K562 (cell line): ENCODE measurements around the gene CHM. TPM values are rescaled to one million over a fixed set of nuclear protein-coding genes. Genes with fewer than 3 reads are reported as not detected.

Experiments used
- ATAC-seq: fragments of 200-7000 bp; cut with Tn5 transposase; 3 replicates; pipeline ENCODE4 v1.9.1; 2020; ENCODE audit warnings: moderate library complexity
- BruUV-seq: library from RNA; stranded (reverse); fragments of 400-500 nt; replicated peaks from 2 replicates; lab custom pipeline; 2021; lab: Mats Ljungman, UMichigan
- CTCF ChIA-PET: fragments of 300-600 bp; formaldehyde crosslinking; extraction: SDS; loops from one replicate; lab custom pipeline; 2021; ENCODE audit warnings: low intra/inter-chr PET ratio; lab: Yijun Ruan, JAX
- POLR2A ChIA-PET: fragments of 300-600, 350-650 bp; sonication (Branson Sonifier 250); formaldehyde crosslinking; extraction: SDS; loops from one replicate; lab custom pipeline; 2021; ENCODE audit warnings: antibody characterized with exemption, inconsistent platforms; lab: Yijun Ruan, JAX
- DNase-seq, 4 experiments: peaks; one replicate each; pipeline versions ENCODE4 v3.0.0 to v3.0.0-alpha.2; 2011 to 2018; ENCODE audit warnings: low spot score in 3 of 4, mixed read lengths in 3 of 4; ENCODE audit errors: extremely low read depth in 1 of 4
- FAIRE-seq: peaks from 2 replicates; lab custom pipeline; 2011; peaks lifted over from hg19 to GRCh38; lab: Jason Lieb, UNC
- H2AFZ ChIP-seq: 2 replicates; pipeline ENCODE4 v1.6.0; 2011; ENCODE audit warnings: low read depth, low read length, control low read depth, inconsistent platforms
- H3K27ac ChIP-seq: fragments of 200-600 bp; 3 replicates; pipeline ENCODE4 v1.8.0; 2011; ENCODE audit warnings: low read depth, mild to moderate bottlenecking, control low read depth, inconsistent platforms, low read length, moderate library complexity, mixed read lengths; ENCODE audit errors: extremely low read depth
- H3K27me3 ChIP-seq, 2 experiments: fragments of 300-600 bp in 1 of 2; 2 replicates in 1 of 2; 3 replicates in 1 of 2; pipeline versions ENCODE4 v1.6.0 to v1.8.0; 2011; ENCODE audit warnings: inconsistent platforms in 2 of 2, low read length in 2 of 2, mild to moderate bottlenecking in 1 of 2, mixed read lengths in 1 of 2, moderate library complexity in 1 of 2; ENCODE audit not compliant: control insufficient read depth in 2 of 2, insufficient read depth in 2 of 2
- H3K36me3 ChIP-seq: fragments of 300-600 bp; 3 replicates; pipeline ENCODE4 v1.8.0; 2011; ENCODE audit warnings: mild to moderate bottlenecking, low read length, inconsistent platforms; ENCODE audit not compliant: control insufficient read depth, insufficient read depth
- H3K4me1 ChIP-seq, 2 experiments: fragments of 200-600 bp in 1 of 2; replicated peaks in 1 of 2; 2 replicates in 1 of 2; 3 replicates in 1 of 2; pipeline versions ENCODE4 v1.5.1 to v1.8.0; 2011; ENCODE audit warnings: inconsistent platforms in 2 of 2, low read length in 2 of 2, mild to moderate bottlenecking in 1 of 2, mixed read lengths in 1 of 2, moderate library complexity in 1 of 2; ENCODE audit not compliant: control insufficient read depth in 2 of 2, insufficient read depth in 2 of 2
- H3K4me2 ChIP-seq: 2 replicates; pipeline ENCODE4 v1.6.1; 2011; ENCODE audit warnings: low read length, control low read depth, inconsistent platforms, mixed read lengths; ENCODE audit not compliant: insufficient read depth
- H3K4me3 ChIP-seq: fragments of 200-600 bp; sonication (generic), shearing (Covaris generic); 2 replicates; pipeline ENCODE4 v1.5.1; 2016; ENCODE audit warnings: control low read depth, inconsistent platforms
- H3K79me2 ChIP-seq: fragments of 200-600 bp; 3 replicates; pipeline ENCODE4 v1.8.0; 2011; ENCODE audit warnings: low read length, inconsistent platforms; ENCODE audit not compliant: control insufficient read depth, insufficient read depth
- H3K9ac ChIP-seq, 2 experiments: 2 replicates each; pipeline versions ENCODE4 v1.6.0 to v1.6.1; 2011; ENCODE audit warnings: low read depth in 2 of 2, low read length in 2 of 2, control low read depth in 1 of 2, inconsistent platforms in 1 of 2, mild to moderate bottlenecking in 1 of 2, mixed read lengths in 1 of 2; ENCODE audit not compliant: insufficient read depth in 1 of 2
- H3K9me1 ChIP-seq: one replicate; pipeline ENCODE4 v1.6.0; 2011; ENCODE audit warnings: inconsistent platforms, mild to moderate bottlenecking, low read length, moderate library complexity; ENCODE audit not compliant: control insufficient read depth, insufficient read depth
- H3K9me3 ChIP-seq: replicated peaks from 2 replicates; pipeline ENCODE4 v1.5.1; 2011; ENCODE audit warnings: low read depth, low read length, inconsistent platforms; ENCODE audit not compliant: control insufficient read depth, insufficient read depth
- H4K20me1 ChIP-seq: replicated peaks from 2 replicates; pipeline ENCODE4 v1.6.1; 2011; ENCODE audit warnings: low read length, inconsistent platforms, mixed read lengths; ENCODE audit not compliant: control insufficient read depth, insufficient read depth
- CREB1 ChIP-seq, 2 experiments: sonication (generic) in 1 of 2; formaldehyde crosslinking in 1 of 2; IDR thresholded peaks; 2 replicates each; pipeline versions ENCODE4 v1.6.1 to v1.8.0; 2012 to 2022; ENCODE audit warnings: inconsistent platforms in 1 of 2, mild to moderate bottlenecking in 1 of 2, missing genetic modification reagents in 1 of 2, moderate library complexity in 1 of 2
- ELF1 ChIP-seq: fragments of 200-800 bp; sonication (Bioruptor generic); IDR thresholded peaks from 2 replicates; pipeline ENCODE4 v1.6.1; 2016; ENCODE audit warnings: missing genetic modification characterization, missing compliant biosample characterization
- GTF2E2 ChIP-seq: fragments of 200-800 bp; sonication (Bioruptor generic); IDR thresholded peaks from 2 replicates; pipeline ENCODE4 v1.6.1; 2016; ENCODE audit warnings: missing genetic modification characterization, missing compliant biosample characterization
- LARP7 ChIP-seq: fragments of 450-650 bp; IDR thresholded peaks from 2 replicates; pipeline ENCODE4 v1.6.1; 2016
- LEF1 ChIP-seq: fragments of 450-650 bp; IDR thresholded peaks from 2 replicates; pipeline ENCODE4 v1.6.1; 2016; ENCODE audit warnings: mild to moderate bottlenecking
- MAZ ChIP-seq, 2 experiments: fragments of 450-650 bp in 1 of 2; sonication (generic) in 1 of 2; formaldehyde crosslinking; IDR thresholded peaks in 1 of 2; conservative IDR thresholded peaks in 1 of 2; 2 replicates each; pipeline versions ENCODE4 v1.4.0 to v1.5.0; 2020; ENCODE audit warnings: mild to moderate bottlenecking in 1 of 2, missing genetic modification reagents in 1 of 2
- MCM5 ChIP-seq: fragments of 450-650 bp; IDR thresholded peaks from 2 replicates; pipeline ENCODE4 v1.6.1; 2016; ENCODE audit warnings: low read depth
- MEF2D ChIP-seq: conservative IDR thresholded peaks from 2 replicates; pipeline ENCODE4 v1.6.1; 2016; ENCODE audit warnings: low read depth, missing genetic modification characterization, missing compliant biosample characterization
- MXI1 ChIP-seq: IDR thresholded peaks from 2 replicates; pipeline ENCODE4 v1.6.1; 2011; ENCODE audit warnings: low read depth, mild to moderate bottlenecking, improper control_type of control experiment, low read length
- PTTG1 ChIP-seq: fragments of 450-650 bp; IDR thresholded peaks from 2 replicates; pipeline ENCODE4 v1.6.1; 2016; ENCODE audit warnings: low read depth, mild to moderate bottlenecking, missing genetic modification characterization, missing compliant biosample characterization
- RFX7 ChIP-seq: fragments of 250-450 bp; sonication (Bioruptor Pico); IDR thresholded peaks from 2 replicates; pipeline ENCODE4 v1.5.1; 2021; ENCODE audit warnings: mild to moderate bottlenecking
- ZNF311 ChIP-seq: fragments of 250-450 bp; sonication (Bioruptor Pico); IDR thresholded peaks from 2 replicates; pipeline ENCODE4 v1.4.0; 2020; ENCODE audit warnings: mild to moderate bottlenecking, moderate library complexity
- ZNF589 ChIP-seq: fragments of 200-800 bp; sonication (Bioruptor generic); IDR thresholded peaks from 2 replicates; pipeline ENCODE4 v1.6.1; 2016; ENCODE audit warnings: low read depth, missing genetic modification characterization, missing compliant biosample characterization
- ZSCAN32 ChIP-seq: fragments of 450-650 bp; formaldehyde crosslinking; IDR thresholded peaks from 2 replicates; pipeline ENCODE4 v1.4.0; 2020; ENCODE audit warnings: mild to moderate bottlenecking, moderate library complexity
- WGBS: fragments of 100-300 bp; shearing (Covaris generic); methylation state at CpG from one replicate; pipeline ENCODE4 v1.1.6; 2016; ENCODE audit warnings: low coverage, mixed read lengths; ENCODE audit not compliant: insufficient coverage; ENCODE audit errors: missing lambda C conversion rate; 5-methylcytosine and 5-hydroxymethylcytosine counted together
- in situ Hi-C: fragments of 300-500 bp; cut with MboI; formaldehyde crosslinking; loops from 4 replicates; pipeline ENCODE4 v1.15.0; 2018; ENCODE audit warnings: inconsistent platforms, mixed read lengths
- intact Hi-C: fragments of 100-400 bp; cut with micrococcal nuclease; formaldehyde crosslinking; loops from 2 replicates; pipeline ENCODE4 v1.14.2; 2022
- polyA plus RNA-seq, 8 experiments: library from polyadenylated mRNA; depleted of rRNA in 4 of 8; stranded (reverse) in 5 of 8; unstranded in 3 of 8; fragments of >200 nt; fragmentation: Nextera tagmentation in 2 of 8; fragmentation: Illumina TruSeq in 1 of 8; extraction: Ambion mirVana in 2 of 8; extraction: Trizol in 1 of 8; gene quantifications; 2 replicates each; pipeline versions ENCODE4 v1.2.1 to v1.2.3, GENCODE V29; 2011 to 2014; ENCODE audit warnings: inconsistent platforms in 1 of 8, missing spikeins in 1 of 8
- total RNA-seq, 7 experiments: library from RNA; depleted of rRNA in 6 of 7; stranded (reverse); fragments of >200 nt in 6 of 7; fragmentation: Illumina TruSeq in 2 of 7; extraction: Trizol in 2 of 7; gene quantifications; 2 replicates each; pipeline versions ENCODE4 v1.2.1 to v1.2.3, GENCODE V29; 2011 to 2021; ENCODE audit warnings: low replicate concordance in 1 of 7
- TF ChIP-seq, protein P1 (sequence below): sonication (generic); formaldehyde crosslinking; IDR thresholded peaks from 2 replicates; pipeline ENCODE4 v1.8.0; 2022; ENCODE audit warnings: missing genetic modification reagents, mild to moderate bottlenecking, borderline replicate concordance
- TF ChIP-seq, protein P2 (sequence below): IDR thresholded peaks from 2 replicates; pipeline ENCODE4 v1.6.1; 2011; ENCODE audit not compliant: insufficient read length; ENCODE audit errors: extremely low read depth
- TF ChIP-seq, protein P3 (sequence below), 3 experiments: fragments of 200-800 bp in 1 of 3; sonication (Bioruptor generic) in 1 of 3; sonication (generic) in 1 of 3; formaldehyde crosslinking in 1 of 3; IDR thresholded peaks; 2 replicates each; pipeline versions ENCODE4 v1.6.1 to v1.8.0; 2016 to 2022; ENCODE audit warnings: mild to moderate bottlenecking in 2 of 3, missing compliant biosample characterization in 2 of 3, missing genetic modification characterization in 2 of 3, missing genetic modification reagents in 1 of 3

Gene CHM
- total and polyA plus RNA-seq, 9 of the 15 experiments (the other 6 are each of a cell fraction or from before 2014, with no cell fraction given): 2.2 to 9.0 (median 4.6) TPM

DNA sequence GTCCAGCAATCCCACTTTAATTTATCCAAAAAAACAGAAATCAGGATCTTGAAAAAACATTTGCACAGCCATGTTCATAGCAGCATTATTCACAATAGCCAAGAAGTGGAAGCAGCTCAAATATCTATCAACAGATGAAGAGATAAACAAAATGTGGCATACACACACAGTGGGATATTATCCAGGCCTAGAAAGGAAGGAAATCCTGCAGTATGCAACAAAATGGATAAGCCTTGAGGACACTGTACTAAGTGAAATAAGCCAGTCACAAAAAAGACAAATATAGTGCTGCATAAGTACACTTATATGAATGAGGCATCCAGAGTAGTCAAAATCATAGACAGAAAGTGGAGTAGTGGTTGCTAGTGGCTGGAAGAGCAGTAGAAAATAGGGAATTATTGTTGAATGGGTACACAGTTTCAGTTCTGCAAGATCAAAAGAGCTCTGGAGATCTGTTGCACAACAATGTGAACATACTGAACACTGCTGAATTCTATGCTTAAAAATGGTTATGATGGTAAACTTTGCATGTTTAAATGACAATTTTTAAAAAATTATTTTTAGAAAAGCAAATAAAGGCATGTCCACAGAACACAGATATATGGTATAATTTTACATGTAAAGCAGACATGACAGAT, 25.6 kb downstream of the CHM start (continued):
- TF ChIP-seq, protein P1, sequence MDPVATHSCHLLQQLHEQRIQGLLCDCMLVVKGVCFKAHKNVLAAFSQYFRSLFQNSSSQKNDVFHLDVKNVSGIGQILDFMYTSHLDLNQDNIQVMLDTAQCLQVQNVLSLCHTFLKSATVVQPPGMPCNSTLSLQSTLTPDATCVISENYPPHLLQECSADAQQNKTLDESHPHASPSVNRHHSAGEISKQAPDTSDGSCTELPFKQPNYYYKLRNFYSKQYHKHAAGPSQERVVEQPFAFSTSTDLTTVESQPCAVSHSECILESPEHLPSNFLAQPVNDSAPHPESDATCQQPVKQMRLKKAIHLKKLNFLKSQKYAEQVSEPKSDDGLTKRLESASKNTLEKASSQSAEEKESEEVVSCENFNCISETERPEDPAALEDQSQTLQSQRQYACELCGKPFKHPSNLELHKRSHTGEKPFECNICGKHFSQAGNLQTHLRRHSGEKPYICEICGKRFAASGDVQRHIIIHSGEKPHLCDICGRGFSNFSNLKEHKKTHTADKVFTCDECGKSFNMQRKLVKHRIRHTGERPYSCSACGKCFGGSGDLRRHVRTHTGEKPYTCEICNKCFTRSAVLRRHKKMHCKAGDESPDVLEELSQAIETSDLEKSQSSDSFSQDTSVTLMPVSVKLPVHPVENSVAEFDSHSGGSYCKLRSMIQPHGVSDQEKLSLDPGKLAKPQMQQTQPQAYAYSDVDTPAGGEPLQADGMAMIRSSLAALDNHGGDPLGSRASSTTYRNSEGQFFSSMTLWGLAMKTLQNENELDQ (CRISPR knock-in tag): no peak
- TF ChIP-seq LARP7: no peak
- TF ChIP-seq ZNF589 (CRISPR knock-in tag): no peak

DNA sequence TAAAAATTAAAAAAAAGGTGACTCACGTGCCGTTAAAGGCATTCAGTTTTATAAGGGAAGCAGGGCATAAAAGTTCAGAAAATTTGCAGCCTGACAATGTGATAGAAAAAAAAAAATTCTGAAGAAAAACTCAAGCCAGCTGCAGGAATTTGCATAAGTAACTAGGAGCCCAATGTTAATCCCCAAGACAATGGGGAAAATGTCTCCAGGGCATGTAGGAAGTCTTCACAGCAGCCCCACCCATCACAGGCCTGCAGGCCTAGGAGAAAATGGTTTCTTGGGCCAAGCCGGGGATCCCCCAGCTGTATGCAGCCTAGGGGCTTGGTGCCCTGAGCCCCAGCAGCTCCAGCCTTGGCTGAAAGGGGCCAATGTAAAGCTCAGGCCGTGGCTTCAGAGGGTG, 31.2 kb downstream of the CHM start:
- intact Hi-C loops (no loop called here), in situ Hi-C loops (no loop called here)
- ChIA-PET CTCF (no interaction called here), POLR2A (no interaction called here)
- H3K79me2 ChIP-seq: no peaks in the 10 kb centered on the region
- H3K36me3 ChIP-seq: no peaks in the 10 kb centered on the region
- H3K9ac ChIP-seq: no peak overlapping the region
- no peaks in the 10 kb centered on the region for H3K27me3 ChIP-seq
- no TSS peak for BruUV-seq
- no peaks in the 10 kb centered on the region for H3K4me1 ChIP-seq
- DNase-seq: no peak
- FAIRE-seq: no peak
- ATAC-seq: no peak
- no peaks in the 10 kb centered on the region for H4K20me1 ChIP-seq
- no peak overlapping the region for H3K4me3 ChIP-seq
- H3K27ac ChIP-seq: no peak overlapping the region
- no peaks in the 10 kb centered on the region for H3K9me3 ChIP-seq
- 56% methylated on average over 2 of the region's 4 CpGs for WGBS
- no peak overlapping the region for H3K4me2 ChIP-seq
- H2AFZ ChIP-seq: no peak overlapping the region
- H3K9me1 ChIP-seq: no peaks in the 10 kb centered on the region
- TF ChIP-seq RFX7 (CRISPR knock-in tag): no peak
- TF ChIP-seq MCM5: no peak
- TF ChIP-seq ZSCAN32 (CRISPR knock-in tag): no peak
- TF ChIP-seq ZNF311: no peak
- no peak for TF ChIP-seq PTTG1 (tag)
- no peak for TF ChIP-seq MAZ (CRISPR knock-in tag; conservative IDR thresholded peaks at IDR 0.05 in 1 of 2, IDR thresholded peaks at IDR 0.05 in 1 of 2)
- TF ChIP-seq MEF2D (tag): no peak
- TF ChIP-seq, protein P2, sequence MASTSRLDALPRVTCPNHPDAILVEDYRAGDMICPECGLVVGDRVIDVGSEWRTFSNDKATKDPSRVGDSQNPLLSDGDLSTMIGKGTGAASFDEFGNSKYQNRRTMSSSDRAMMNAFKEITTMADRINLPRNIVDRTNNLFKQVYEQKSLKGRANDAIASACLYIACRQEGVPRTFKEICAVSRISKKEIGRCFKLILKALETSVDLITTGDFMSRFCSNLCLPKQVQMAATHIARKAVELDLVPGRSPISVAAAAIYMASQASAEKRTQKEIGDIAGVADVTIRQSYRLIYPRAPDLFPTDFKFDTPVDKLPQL: no peak
- no peak for TF ChIP-seq CREB1 (IDR thresholded peaks at IDR 0.05)
- TF ChIP-seq CREB1 (CRISPR knock-in tag; IDR thresholded peaks at IDR 0.05): no peak
- TF ChIP-seq LEF1: no peak
- TF ChIP-seq ELF1: no peak
- no peak for TF ChIP-seq GTF2E2 (tag)
- TF ChIP-seq MXI1: no peak
- TF ChIP-seq, protein P3, sequence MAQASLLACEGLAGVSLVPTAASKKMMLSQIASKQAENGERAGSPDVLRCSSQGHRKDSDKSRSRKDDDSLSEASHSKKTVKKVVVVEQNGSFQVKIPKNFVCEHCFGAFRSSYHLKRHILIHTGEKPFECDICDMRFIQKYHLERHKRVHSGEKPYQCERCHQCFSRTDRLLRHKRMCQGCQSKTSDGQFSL (CRISPR knock-in tag; IDR thresholded peaks at IDR 0.05): no peak
- TF ChIP-seq, protein P3 (tag; IDR thresholded peaks at IDR 0.05): no peak
